Bronchial epithelial cell (primary cell): ENCODE results near the gene AKAP17A. TPM values are rescaled to one million over a fixed set of nuclear protein-coding genes. Genes with fewer than 3 reads are reported as not detected.

Experiments
- DNase-seq: peaks from one replicate; pipeline ENCODE4 v3.0.0-alpha.2; 2010; ENCODE audit warnings: low read depth
- FAIRE-seq: peaks from 2 replicates; lab custom pipeline; 2011; peaks lifted over from hg19 to GRCh38; lab: Jason Lieb, UNC
- H3K27me3 ChIP-seq: 2 replicates; pipeline ENCODE4 v1.5.1; 2011; ENCODE audit warnings: low read length; ENCODE audit not compliant: control insufficient read depth, insufficient read depth
- H3K36me3 ChIP-seq: 2 replicates; pipeline ENCODE4 v1.5.1; 2011; ENCODE audit warnings: low read length; ENCODE audit not compliant: control insufficient read depth, insufficient read depth
- H3K4me3 ChIP-seq: 2 replicates; pipeline ENCODE4 v1.5.1; 2011; ENCODE audit warnings: mild to moderate bottlenecking, low read depth, low read length, control low read depth
- CTCF ChIP-seq: IDR thresholded peaks from 2 replicates; pipeline ENCODE4 v1.5.1; 2011; ENCODE audit warnings: mild to moderate bottlenecking, moderate library complexity, low read length, control low read depth, inconsistent platforms; ENCODE audit not compliant: insufficient read depth, severe bottlenecking
- total RNA-seq: library from RNA; depleted of rRNA; stranded (reverse); fragments of >200 nt; gene quantifications from 2 replicates; pipeline ENCODE4 v1.2.1, GENCODE V29; 2014

AKAP17A gene
- total RNA-seq, 1 donor from 2014 or later, result 22.6 TPM

DNA sequence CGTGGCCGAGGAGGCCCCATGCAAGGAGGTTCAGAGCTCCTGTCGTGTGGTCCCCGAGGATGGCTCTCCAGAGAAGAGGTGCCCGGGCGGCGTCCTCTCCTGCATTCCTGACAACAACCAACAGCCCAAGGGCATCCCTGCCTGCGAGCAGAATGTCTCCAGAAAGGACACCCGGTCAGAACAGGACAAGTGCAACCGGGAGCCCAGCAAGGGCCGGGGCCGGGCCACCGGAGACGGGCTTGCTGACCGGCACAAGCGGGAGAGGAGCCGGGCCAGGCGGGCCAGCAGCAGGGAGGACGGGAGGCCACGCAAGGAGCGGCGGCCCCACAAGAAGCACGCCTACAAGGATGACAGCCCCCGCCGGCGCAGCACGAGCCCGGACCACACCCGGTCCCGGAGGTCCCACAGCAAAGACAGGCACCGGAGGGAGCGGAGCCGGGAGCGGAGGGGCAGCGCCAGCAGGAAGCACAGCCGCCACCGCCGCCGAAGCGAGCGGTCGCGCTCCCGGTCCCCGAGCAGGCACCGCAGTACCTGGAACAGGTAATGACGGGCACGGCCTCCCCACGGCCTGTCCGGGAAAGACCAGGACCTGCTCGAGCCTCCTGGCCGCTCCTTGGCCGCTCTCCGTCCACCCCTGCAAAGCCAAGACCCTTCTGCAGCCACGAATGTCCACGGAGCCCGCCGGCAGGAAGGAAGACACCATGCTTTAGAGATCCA lies 9.8 kb downstream of the AKAP17A start:
- DNase-seq, result no peak
- no peak for TF ChIP-seq CTCF
- Histone ChIP-seq H3K4me3 (no peak overlapping the region), H3K27me3 (no peaks in the 10 kb centered on the region), H3K36me3 (peaks cover 31% of the 10 kb centered on the region)
- FAIRE-seq, result no peak

DNA sequence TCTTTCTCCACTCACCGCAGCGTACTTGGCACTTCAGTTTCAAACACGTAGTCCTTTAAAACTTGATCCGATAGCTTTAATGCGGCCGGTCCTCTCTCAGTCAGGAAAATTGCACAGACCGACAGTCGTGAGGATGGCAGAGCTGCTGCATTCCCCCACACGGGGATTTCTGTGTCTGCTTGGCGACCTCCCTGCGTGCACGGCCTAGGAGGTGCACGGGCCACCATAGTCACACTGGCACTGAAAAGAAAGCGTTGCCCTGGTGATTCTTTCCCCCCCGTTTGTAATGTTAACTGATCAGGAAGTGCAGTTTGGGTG lies 10.3 kb downstream of the AKAP17A start:
- no peak for FAIRE-seq
- peaks cover 31% of the 10 kb centered on the region for H3K36me3 ChIP-seq
- no peak for DNase-seq

GRCh38 chrX:1602299-1602698 lies 10.9 kb downstream of the AKAP17A start:
- Histone ChIP-seq H3K27me3 (no peaks in the 10 kb centered on the region), H3K36me3 (peaks cover 28% of the 10 kb centered on the region), H3K4me3 (no peak overlapping the region)
- FAIRE-seq (no peak), DNase-seq (no peak)
- no peak for TF ChIP-seq CTCF

More for the DNA sequence above, 10.3 kb downstream of the AKAP17A start:
- Histone ChIP-seq H3K27me3 (no peaks in the 10 kb centered on the region), H3K4me3 (no peak overlapping the region)
- TF ChIP-seq CTCF, result no peak

GRCh38 chrX:1606496-1606895 lies 15.1 kb downstream of the AKAP17A start:
- Histone ChIP-seq H3K4me3 (no peak overlapping the region), H3K27me3 (no peaks in the 10 kb centered on the region), H3K36me3 (peaks cover 8% of the 10 kb centered on the region)
- no peak for TF ChIP-seq CTCF
- FAIRE-seq, result no peak
- no peak for DNase-seq

DNA sequence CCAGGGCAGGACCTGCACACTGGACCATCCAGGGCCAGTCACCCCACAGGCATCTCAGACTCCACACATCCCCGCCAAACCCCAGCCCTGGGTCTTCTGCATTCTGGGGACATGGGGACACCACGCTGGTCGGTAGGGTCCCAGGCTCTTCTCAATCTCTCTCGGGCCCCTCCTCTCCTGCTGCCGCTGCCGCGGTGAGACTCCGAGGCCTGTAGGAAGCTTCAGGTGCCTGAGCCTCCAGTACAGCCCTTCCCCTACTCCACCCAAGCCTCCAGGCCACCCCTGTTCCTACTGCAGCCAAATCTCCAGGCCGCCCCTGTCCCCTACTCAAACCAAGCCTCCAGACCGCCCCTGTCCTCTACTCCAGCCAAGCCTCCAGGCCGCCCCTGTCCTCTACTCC lies 17.9 kb downstream of the AKAP17A start:
- TF ChIP-seq CTCF, result no peak
- no peak for FAIRE-seq
- no peak for DNase-seq
- H3K4me3 ChIP-seq, result no peak overlapping the region
- no peaks in the 10 kb centered on the region for H3K27me3 ChIP-seq
- no peaks in the 10 kb centered on the region for H3K36me3 ChIP-seq

DNA sequence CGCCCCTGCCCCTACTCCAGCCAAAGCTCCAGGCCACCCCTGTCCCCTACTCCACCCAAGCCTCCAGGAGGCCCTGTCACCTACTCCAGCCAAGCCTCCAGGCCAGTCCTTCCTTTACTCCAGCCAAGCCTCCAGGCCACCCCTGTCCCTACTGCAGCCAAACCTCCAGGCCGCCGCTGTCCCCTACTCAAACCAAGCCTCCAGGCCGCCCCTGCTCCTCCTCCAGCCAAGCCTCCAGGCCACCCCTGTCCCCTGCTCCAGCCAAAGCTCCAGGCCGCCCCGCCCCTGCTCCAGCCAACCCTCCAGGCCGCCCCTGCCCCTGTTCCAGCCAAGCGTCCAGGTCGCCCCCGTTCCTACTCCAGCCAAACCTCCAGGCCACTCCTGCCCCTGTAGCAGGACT lies 18.4 kb downstream of the AKAP17A start:
- FAIRE-seq (no peak), DNase-seq (no peak)
- H3K4me3 ChIP-seq, result no peak overlapping the region
- TF ChIP-seq CTCF, result no peak
- no peaks in the 10 kb centered on the region for H3K27me3 ChIP-seq
- no peaks in the 10 kb centered on the region for H3K36me3 ChIP-seq
